Tibial artery (tissue), 4 donors: ENCODE measurements around the gene HIF1A.

ENCODE experiments used
- DNase-seq, 2 donors: peaks; one replicate each; pipeline ENCODE4 v3.0.0-alpha.2; 2019
- H3K27ac ChIP-seq, 2 donors: fragments of 200-600 bp; sonication (generic) in 1 of 2; 1 replicate in 1 of 2; 2 replicates in 1 of 2; pipeline ENCODE4 v1.5.1; 2018 to 2019; ENCODE audit warnings: mild to moderate bottlenecking in 1 of 2
- H3K27me3 ChIP-seq, 2 donors: fragments of 200-600 bp; sonication (generic) in 1 of 2; one replicate each; pipeline versions ENCODE4 v1.5.1 to v1.6.0; 2016 to 2019
- H3K36me3 ChIP-seq, 3 donors: fragments of 200-600 bp; sonication (generic) in 2 of 3; one replicate each; pipeline ENCODE4 v1.5.1; 2016 to 2019; ENCODE audit warnings: mild to moderate bottlenecking in 2 of 3
- H3K4me1 ChIP-seq, 4 donors: fragments of 200-600 bp; sonication (generic) in 2 of 4; 1 replicate in 3 of 4; 2 replicates in 1 of 4; pipeline ENCODE4 v1.5.1; 2016 to 2019
- H3K4me3 ChIP-seq, 2 donors: fragments of 200-600 bp; sonication (generic) in 1 of 2; 1 replicate in 1 of 2; 2 replicates in 1 of 2; pipeline ENCODE4 v1.5.1; 2018 to 2019; ENCODE audit warnings: mild to moderate bottlenecking in 2 of 2
- H3K9me3 ChIP-seq, 3 donors: fragments of 200-600 bp; sonication (generic) in 1 of 3; one replicate each; pipeline ENCODE4 v1.5.1; 2016 to 2019
- intact Hi-C: fragments of 100-400 bp; cut with DNase I; formaldehyde crosslinking; loops from one replicate; pipeline ENCODE4 v1.15.0; 2023; ENCODE audit warnings: low total_unique reads
- TF ChIP-seq, protein P1 (sequence below), 2 experiments: fragments of 200-600 bp in 1 of 2; fragments of 450-650 bp in 1 of 2; IDR thresholded peaks; one replicate each; pipeline ENCODE4 v1.5.1; 2017 to 2019; ENCODE audit warnings: antibody characterized with exemption in 2 of 2, mild to moderate bottlenecking in 1 of 2, moderate library complexity in 1 of 2

HIF1A gene

DNA sequence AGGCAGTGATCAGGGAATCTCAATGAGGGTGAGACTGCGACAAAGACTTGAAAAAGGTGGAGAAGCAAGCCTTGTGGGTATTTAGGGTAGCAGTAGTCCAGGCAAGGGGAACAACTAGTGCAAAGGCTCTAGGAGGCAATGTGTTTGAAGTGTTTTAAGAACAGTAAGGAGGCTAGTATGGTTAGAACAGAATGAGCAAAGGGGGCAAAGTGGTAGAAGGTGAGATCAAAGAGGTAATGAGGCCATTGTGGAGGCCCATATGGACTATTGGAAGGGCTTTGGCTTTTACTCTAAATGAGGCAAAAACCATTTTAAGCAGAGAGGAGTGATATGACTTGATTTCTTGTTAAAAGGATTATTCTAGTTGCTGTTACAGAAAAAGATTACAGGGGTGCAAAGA lies 16.8 kb downstream of the HIF1A start:
- H3K36me3 ChIP-seq = no peaks in the 10 kb centered on the region
- TF ChIP-seq, protein P1, sequence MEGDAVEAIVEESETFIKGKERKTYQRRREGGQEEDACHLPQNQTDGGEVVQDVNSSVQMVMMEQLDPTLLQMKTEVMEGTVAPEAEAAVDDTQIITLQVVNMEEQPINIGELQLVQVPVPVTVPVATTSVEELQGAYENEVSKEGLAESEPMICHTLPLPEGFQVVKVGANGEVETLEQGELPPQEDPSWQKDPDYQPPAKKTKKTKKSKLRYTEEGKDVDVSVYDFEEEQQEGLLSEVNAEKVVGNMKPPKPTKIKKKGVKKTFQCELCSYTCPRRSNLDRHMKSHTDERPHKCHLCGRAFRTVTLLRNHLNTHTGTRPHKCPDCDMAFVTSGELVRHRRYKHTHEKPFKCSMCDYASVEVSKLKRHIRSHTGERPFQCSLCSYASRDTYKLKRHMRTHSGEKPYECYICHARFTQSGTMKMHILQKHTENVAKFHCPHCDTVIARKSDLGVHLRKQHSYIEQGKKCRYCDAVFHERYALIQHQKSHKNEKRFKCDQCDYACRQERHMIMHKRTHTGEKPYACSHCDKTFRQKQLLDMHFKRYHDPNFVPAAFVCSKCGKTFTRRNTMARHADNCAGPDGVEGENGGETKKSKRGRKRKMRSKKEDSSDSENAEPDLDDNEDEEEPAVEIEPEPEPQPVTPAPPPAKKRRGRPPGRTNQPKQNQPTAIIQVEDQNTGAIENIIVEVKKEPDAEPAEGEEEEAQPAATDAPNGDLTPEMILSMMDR (IDR thresholded peaks at IDR 0.05) = no peak
- intact Hi-C loops = no loop called here
- H3K27me3 ChIP-seq = no peaks in the 10 kb centered on the region
- no peak overlapping the region for H3K4me3 ChIP-seq
- H3K4me1 ChIP-seq = peaks cover 0 to 62% (median 7%) of the 10 kb centered on the region in 4 donors
- H3K9me3 ChIP-seq = no peaks in the 10 kb centered on the region
- H3K27ac ChIP-seq = no peak overlapping the region
- DNase-seq = no peak

DNA sequence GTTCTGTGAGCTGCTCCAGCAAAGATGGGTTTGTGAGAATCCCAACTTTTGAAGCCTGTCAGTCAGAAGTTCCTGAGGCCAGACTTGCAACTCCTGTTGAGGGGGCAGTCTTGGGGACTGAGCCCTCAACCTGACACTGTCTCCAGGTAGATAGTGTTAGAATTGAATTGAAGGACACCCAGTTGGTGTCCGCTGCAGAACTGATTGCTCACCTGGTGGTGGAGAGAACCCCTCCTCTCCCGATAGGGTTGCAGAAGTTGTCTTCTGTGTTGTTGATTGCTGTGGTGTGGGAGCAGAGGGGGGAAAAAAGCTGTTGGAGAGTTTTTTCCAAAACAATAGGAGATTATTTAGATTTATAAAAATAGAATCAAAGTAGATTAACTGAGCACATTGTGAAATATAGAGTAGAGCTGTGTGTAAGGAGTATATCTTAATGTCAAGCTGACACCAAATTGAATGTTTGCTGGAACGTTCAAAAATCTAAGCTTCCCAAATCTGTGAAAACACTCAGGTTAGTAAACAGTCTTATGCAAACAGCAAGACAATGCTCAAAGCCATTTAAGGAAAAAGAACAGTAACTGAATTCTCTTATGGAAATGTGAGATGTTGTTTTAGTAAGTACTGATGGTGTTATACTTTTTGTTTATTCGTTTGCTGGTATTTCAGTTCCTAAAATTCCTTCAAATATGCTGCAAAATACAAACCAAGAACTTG lies 18.6 kb downstream of the HIF1A start:
- H3K4me1 ChIP-seq = peaks cover 0 to 75% (median 7%) of the 10 kb centered on the region in 4 donors
- intact Hi-C loops = no loop called here

DNA sequence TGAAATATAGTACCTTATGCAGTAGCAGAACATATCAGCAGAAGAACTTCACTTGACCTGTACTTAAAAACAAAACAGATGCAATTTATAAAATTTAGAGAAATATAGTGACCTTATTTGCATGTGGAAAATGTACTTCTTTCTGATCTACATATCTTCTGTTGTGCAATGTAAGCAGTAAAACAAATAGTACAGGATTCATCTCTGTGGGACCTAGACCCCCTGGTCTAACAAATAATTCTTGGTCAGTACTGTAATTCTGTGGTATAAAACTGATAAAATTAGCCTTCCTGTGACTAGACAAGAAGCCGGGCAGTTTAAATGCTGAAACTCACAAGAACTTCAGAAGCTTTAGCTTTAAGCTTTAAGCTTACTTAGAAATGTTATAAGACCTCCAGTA lies 21.6 kb downstream of the HIF1A start:
- H3K9me3 ChIP-seq = no peaks in the 10 kb centered on the region
- no peak overlapping the region for H3K4me3 ChIP-seq
- no peak for DNase-seq
- intact Hi-C loops = no loop called here
- no peak overlapping the region for H3K27ac ChIP-seq
- H3K4me1 ChIP-seq = peaks cover 0 to 78% (median 9%) of the 10 kb centered on the region in 4 donors
- no peaks in the 10 kb centered on the region for H3K27me3 ChIP-seq
- TF ChIP-seq, protein P1 (IDR thresholded peaks at IDR 0.05) = no peak
- H3K36me3 ChIP-seq = peaks cover 2 to 5% (median 5%) of the 10 kb centered on the region in 3 donors

More for the DNA sequence above, 18.6 kb downstream of the HIF1A start:
- TF ChIP-seq, protein P1 (IDR thresholded peaks at IDR 0.05) = no peak
- no peak for DNase-seq
- H3K27me3 ChIP-seq = no peaks in the 10 kb centered on the region
- no peak overlapping the region for H3K27ac ChIP-seq
- H3K9me3 ChIP-seq = no peaks in the 10 kb centered on the region
- no peak overlapping the region for H3K4me3 ChIP-seq
- H3K36me3 ChIP-seq = no peaks in the 10 kb centered on the region

DNA sequence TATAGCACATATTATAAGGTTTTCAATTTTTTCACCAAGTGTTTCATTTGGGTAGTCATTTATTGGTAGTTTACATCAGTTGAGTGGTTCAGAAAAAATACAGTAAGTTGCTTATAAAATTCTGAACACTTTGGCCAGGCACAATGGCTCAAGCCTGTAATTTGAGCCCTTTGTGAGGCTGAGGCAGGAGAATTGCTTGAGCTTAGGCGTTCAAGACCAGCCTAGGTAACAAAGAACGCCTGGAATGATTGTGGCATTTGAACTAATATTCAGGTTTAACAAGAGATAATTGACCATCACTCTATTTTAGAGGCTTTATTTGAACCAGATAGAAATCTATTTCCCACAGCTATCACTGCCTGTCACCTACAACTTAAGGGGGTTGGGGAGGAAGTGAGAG lies 22.7 kb downstream of the HIF1A start:
- peaks cover 0 to 69% (median 9%) of the 10 kb centered on the region in 4 donors for H3K4me1 ChIP-seq

DNA sequence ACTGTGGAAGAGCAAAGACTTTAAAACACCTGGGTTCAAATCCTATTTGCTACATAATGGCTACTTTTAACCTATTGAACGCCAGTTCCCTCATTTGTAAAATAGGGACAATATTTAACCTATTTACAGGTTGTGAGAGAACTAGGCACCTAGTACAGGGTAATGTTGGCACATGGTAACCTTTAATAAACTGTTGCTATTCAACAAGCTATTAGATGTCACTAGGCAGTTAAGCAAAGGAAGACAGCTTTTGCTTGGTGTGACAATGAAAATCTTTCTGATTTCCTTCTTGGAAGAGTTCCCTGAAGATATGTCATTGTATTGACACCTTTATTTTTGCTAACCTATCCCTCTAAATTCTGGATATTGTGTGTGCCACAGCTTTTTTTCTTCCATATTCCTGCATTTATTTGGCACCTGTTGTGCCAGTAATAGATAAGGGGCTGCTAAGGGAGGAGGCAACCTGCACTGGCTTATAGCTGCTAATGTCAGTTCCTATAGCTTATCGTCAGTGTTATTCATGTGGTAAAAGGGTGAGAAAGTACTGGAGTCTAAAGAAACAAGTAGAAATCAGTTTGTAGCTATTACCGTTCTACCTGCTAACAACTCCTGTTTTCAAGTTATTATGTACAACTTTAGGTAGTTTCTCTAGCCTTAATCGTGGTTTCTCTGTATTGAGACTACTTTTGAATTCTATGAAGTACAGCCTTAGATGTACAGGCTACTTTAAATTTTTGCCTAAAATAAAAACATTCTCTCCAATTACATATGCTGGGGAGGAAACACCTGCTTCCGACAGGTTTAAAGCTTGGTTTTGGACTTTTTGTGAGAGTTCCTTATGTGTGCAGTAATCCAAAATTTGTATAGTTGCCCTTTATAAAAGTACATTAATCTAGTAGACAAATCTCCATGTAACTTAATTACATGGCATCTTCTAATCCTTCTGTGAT lies 24.3 kb downstream of the HIF1A start:
- no peak for DNase-seq
- intact Hi-C loops = no loop called here
- H3K27ac ChIP-seq = no peak overlapping the region
- TF ChIP-seq, protein P1 (IDR thresholded peaks at IDR 0.05) = no peak
- peaks cover 0 to 53% (median 9%) of the 10 kb centered on the region in 4 donors for H3K4me1 ChIP-seq
- H3K4me3 ChIP-seq = no peak overlapping the region
- no peaks in the 10 kb centered on the region for H3K27me3 ChIP-seq
- peaks cover 8 to 23% (median 13%) of the 10 kb centered on the region in 3 donors for H3K36me3 ChIP-seq
- H3K9me3 ChIP-seq = no peaks in the 10 kb centered on the region

More for the DNA sequence above, 22.7 kb downstream of the HIF1A start:
- Histone ChIP-seq H3K9me3 (no peaks in the 10 kb centered on the region), H3K4me3 (no peak overlapping the region), H3K27me3 (no peaks in the 10 kb centered on the region), H3K27ac (no peak overlapping the region), H3K36me3 (peaks cover 8 to 16% (median 13%) of the 10 kb centered on the region in 3 donors)
- TF ChIP-seq, protein P1 (IDR thresholded peaks at IDR 0.05) = no peak
- DNase-seq = no peak
- intact Hi-C loops = no loop called here
